SU-DHL-6 (cell line): Measurements from ENCODE around the gene NR2F2.

Experiments
- H2AFZ ChIP-seq: fragments of 200-600 bp; sonication (generic); 2 replicates; pipeline ENCODE4 v1.6.1; 2014; ENCODE audit warnings: low read depth, mild to moderate bottlenecking, moderate library complexity, mixed read lengths, antibody characterized with exemption, low read length; ENCODE audit not compliant: severe bottlenecking
- H3F3A ChIP-seq: fragments of 200-600 bp; shearing (Covaris generic); 2 replicates; pipeline ENCODE4 v1.6.0; 2016; ENCODE audit warnings: antibody characterized with exemption, mild to moderate bottlenecking; ENCODE audit not compliant: insufficient read depth
- H3K27ac ChIP-seq: fragments of 200-600 bp; sonication (generic); 2 replicates; pipeline ENCODE4 v1.5.1; 2016; ENCODE audit warnings: low read depth, mild to moderate bottlenecking, low read length, moderate library complexity, mixed read lengths
- H3K27me3 ChIP-seq: fragments of 200-600 bp; sonication (generic), shearing (Covaris generic); 2 replicates; pipeline ENCODE4 v1.6.0; 2014; ENCODE audit warnings: mild to moderate bottlenecking, low read length
- H3K36me3 ChIP-seq: fragments of 200-600 bp; sonication (generic); 2 replicates; pipeline ENCODE4 v1.6.1; 2014; ENCODE audit warnings: mild to moderate bottlenecking, low read length, mixed read lengths
- H3K4me2 ChIP-seq: fragments of 300-600, 200-600 bp; shearing (Covaris generic), sonication (generic); 2 replicates; pipeline ENCODE4 v1.6.0; 2014; ENCODE audit warnings: low read length, low read depth, mild to moderate bottlenecking; ENCODE audit not compliant: poor library complexity, severe bottlenecking
- H3K4me3 ChIP-seq: fragments of 200-600 bp; sonication (generic); 2 replicates; pipeline ENCODE4 v1.5.1; 2014; ENCODE audit warnings: antibody characterized with exemption, low read length, mild to moderate bottlenecking, mixed read lengths; ENCODE audit not compliant: insufficient read depth, poor library complexity, severe bottlenecking
- H3K79me2 ChIP-seq: fragments of 200-600 bp; sonication (generic); 2 replicates; pipeline ENCODE4 v1.6.1; 2014; ENCODE audit warnings: mild to moderate bottlenecking, low read length, moderate library complexity; ENCODE audit not compliant: insufficient read depth
- H3K9ac ChIP-seq: fragments of 200-600 bp; sonication (generic); 2 replicates; pipeline ENCODE4 v1.7.0; 2014; ENCODE audit warnings: mild to moderate bottlenecking, low read length
- H3K9me2 ChIP-seq: fragments of 200-600 bp; sonication (generic); replicated peaks from 2 replicates; pipeline ENCODE4 v1.6.1; 2014; ENCODE audit warnings: low read length; ENCODE audit not compliant: insufficient read depth
- H3K9me3 ChIP-seq: fragments of 200-600 bp; sonication (generic); 2 replicates; pipeline ENCODE4 v1.6.1; 2014; ENCODE audit warnings: low read length, mixed read lengths; ENCODE audit not compliant: insufficient read depth
- H4K20me1 ChIP-seq: fragments of 200-600 bp; sonication (generic); 2 replicates; pipeline ENCODE4 v1.6.1; 2014; ENCODE audit warnings: low read depth, mild to moderate bottlenecking, antibody characterized with exemption, low read length, moderate library complexity, mixed read lengths
- EZH2phosphoT487 ChIP-seq: fragments of 200-600 bp; sonication (generic), shearing (Covaris generic); conservative IDR thresholded peaks from 2 replicates; pipeline ENCODE4 v1.6.1; 2018; ENCODE audit warnings: mild to moderate bottlenecking, antibody characterized with exemption, low read length, moderate library complexity, mixed read lengths
- TF ChIP-seq, protein P1 (sequence below): fragments of 200-600 bp; sonication (generic); IDR thresholded peaks from one replicate; pipeline ENCODE4 v1.5.1; 2017; ENCODE audit warnings: antibody characterized with exemption, mild to moderate bottlenecking, low read length, moderate library complexity; ENCODE audit not compliant: insufficient read depth, poor library complexity, severe bottlenecking

The NR2F2 gene

DNA sequence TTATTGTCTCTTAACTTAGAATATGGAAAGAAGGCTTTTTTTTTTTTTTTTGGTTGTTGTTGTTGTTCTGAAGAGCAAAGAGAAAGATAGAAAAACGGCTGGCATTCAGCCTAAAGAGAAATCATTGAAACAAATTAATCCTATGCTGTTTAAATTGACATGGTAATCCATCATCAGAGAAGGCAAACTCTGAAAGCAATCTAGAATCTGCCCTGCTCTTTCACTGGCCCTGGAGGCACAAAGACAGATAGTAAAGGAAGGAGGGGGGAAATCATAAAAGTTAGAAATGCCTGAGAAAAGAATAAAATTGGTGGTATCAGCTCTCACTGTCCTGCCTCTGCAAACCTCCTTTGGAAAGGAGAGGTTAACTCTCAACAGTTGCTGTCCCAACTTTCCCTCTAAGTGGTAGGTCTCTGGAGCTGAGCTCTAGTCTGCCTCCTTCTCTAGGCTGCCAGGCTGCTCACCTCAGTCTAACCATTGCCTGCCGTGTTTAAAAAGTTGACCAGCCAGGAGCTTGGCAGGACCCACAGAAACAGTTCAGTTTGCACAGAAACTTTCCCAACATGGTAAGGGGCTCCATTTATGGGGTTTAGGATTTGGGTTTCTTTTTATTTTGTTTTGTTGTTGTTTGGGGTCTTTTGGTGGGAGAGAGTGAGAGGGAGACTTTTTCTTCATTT lies 13.4 kb upstream of the NR2F2 start:
- Histone ChIP-seq H4K20me1 (no peaks in the 10 kb centered on the region), H3F3A (no peaks in the 10 kb centered on the region), H3K27me3 (no peaks in the 10 kb centered on the region), H3K9ac (no peak overlapping the region), H3K4me3 (no peak overlapping the region), H3K4me2 (no peak overlapping the region), H2AFZ (no peak overlapping the region), H3K9me2 (no peaks in the 10 kb centered on the region), H3K27ac (no peak overlapping the region), H3K9me3 (no peaks in the 10 kb centered on the region), H3K79me2 (no peaks in the 10 kb centered on the region), H3K36me3 (no peaks in the 10 kb centered on the region)
- TF ChIP-seq, protein P1, sequence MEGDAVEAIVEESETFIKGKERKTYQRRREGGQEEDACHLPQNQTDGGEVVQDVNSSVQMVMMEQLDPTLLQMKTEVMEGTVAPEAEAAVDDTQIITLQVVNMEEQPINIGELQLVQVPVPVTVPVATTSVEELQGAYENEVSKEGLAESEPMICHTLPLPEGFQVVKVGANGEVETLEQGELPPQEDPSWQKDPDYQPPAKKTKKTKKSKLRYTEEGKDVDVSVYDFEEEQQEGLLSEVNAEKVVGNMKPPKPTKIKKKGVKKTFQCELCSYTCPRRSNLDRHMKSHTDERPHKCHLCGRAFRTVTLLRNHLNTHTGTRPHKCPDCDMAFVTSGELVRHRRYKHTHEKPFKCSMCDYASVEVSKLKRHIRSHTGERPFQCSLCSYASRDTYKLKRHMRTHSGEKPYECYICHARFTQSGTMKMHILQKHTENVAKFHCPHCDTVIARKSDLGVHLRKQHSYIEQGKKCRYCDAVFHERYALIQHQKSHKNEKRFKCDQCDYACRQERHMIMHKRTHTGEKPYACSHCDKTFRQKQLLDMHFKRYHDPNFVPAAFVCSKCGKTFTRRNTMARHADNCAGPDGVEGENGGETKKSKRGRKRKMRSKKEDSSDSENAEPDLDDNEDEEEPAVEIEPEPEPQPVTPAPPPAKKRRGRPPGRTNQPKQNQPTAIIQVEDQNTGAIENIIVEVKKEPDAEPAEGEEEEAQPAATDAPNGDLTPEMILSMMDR: no peak
- no peak for TF ChIP-seq EZH2phosphoT487

DNA sequence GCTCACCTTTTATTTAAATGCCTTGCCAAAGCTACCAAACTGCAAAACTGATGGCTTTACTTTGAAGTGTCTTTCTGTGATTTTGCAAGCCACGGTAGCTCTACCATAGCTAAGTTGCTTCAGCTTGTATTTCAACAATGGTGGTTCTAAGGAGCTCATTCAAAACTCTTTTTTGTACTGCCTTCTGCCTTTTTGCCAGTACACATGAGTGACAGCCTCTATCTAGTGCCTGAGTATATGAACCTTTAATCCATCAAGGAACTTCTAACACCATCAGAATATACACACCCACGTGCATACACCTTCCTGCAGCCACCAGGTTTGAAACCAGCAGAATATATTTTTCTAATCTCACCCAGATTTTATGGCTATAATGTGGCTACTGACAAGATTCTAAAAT lies 10.4 kb upstream of the NR2F2 start:
- H4K20me1 ChIP-seq: no peaks in the 10 kb centered on the region
- no peak overlapping the region for H3K4me2 ChIP-seq
- H3K4me3 ChIP-seq: no peak overlapping the region
- no peak for TF ChIP-seq EZH2phosphoT487
- TF ChIP-seq, protein P1: no peak
- H3K79me2 ChIP-seq: no peaks in the 10 kb centered on the region
- no peaks in the 10 kb centered on the region for H3K9me3 ChIP-seq
- H3K27ac ChIP-seq: no peak overlapping the region
- H3K9ac ChIP-seq: no peak overlapping the region
- H2AFZ ChIP-seq: no peak overlapping the region
- H3F3A ChIP-seq: no peaks in the 10 kb centered on the region
- H3K9me2 ChIP-seq: no peaks in the 10 kb centered on the region
- no peaks in the 10 kb centered on the region for H3K36me3 ChIP-seq
- no peaks in the 10 kb centered on the region for H3K27me3 ChIP-seq

DNA sequence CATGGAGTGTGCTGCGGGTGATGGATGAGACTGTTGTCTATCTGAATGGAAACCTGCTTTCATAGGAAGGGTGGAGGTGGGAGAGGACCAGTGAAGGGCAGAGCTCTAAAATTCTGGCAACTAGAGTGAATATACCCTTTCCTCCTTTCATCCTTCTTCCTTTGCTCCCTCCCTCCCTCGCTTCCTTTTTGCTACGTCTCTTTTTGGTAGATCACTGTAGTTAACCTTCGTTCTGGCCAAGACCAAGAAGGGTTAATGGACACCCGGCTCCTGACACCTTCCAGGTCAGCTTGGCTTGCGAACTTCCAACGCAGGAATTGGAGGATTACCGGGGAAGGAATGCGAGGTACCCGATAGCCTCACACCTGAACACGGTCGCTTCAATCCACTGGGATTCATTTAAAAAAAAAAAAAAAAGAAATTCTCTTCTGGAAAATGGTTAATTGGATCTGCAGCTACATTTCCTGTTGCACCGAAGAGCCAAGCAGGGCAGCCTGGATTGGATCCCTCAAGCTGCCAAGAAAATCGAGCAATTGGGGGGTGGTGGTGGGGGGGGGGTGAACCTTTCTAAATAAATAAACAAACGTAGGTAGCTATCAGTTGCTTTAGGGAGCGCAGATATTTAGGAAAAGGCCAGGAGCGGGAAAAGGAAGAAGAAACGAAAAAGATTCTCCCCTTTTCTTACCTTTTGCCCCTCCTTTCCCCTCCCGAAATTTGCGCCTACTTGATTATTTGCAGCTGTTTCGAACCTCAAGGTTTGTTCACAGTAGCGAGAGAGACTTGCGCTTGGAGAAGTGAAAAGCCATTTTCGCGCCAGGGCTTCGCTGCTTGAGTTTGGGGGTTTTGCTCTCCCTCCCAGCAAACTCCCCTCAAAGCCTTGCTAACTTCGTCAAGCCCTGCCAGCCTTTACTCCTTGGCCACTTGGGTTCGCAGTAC lies 9.5 kb upstream of the NR2F2 start:
- H3F3A ChIP-seq: no peaks in the 10 kb centered on the region
- no peaks in the 10 kb centered on the region for H3K9me3 ChIP-seq
- H3K79me2 ChIP-seq: no peaks in the 10 kb centered on the region
- no peak overlapping the region for H2AFZ ChIP-seq
- H3K36me3 ChIP-seq: no peaks in the 10 kb centered on the region
- H3K27ac ChIP-seq: no peak overlapping the region
- no peak overlapping the region for H3K4me3 ChIP-seq
- no peak overlapping the region for H3K9ac ChIP-seq
- no peaks in the 10 kb centered on the region for H3K27me3 ChIP-seq
- H3K9me2 ChIP-seq: no peaks in the 10 kb centered on the region
- no peaks in the 10 kb centered on the region for H4K20me1 ChIP-seq
- no peak for TF ChIP-seq EZH2phosphoT487
- TF ChIP-seq, protein P1: no peak
- no peak overlapping the region for H3K4me2 ChIP-seq
